CD4-positive, alpha-beta T cell treated with Interleukin-1 beta for 1 hour (primary cell): ENCODE data around the gene SORL1.

ENCODE experiments used
- DNase-seq, 2 donors: peaks; one replicate each; pipeline ENCODE4 v3.0.0-alpha.2; 2020 to 2022

The SORL1 gene

DNA sequence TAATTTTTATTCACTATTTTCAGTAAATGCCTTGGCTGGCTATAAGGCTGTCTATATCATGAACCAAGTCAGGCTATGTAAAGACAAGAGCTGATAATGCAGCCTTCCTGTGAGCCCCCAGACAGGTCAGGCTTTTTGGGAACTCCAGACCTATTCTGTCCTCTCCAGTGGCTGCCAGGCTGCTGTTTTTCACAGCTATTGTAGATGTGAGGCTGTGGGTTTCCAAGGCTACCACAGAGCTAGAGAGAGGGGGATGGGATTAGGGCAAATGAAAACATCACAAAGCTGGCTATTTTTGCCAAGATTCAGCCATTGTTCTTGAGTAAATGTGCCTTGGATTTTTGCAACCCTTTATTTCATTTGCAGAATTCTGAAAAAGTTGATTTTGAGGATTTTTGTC is 56.3 kb downstream of the SORL1 start:
- peak in 1 of 2 donors; percentile 22 for DNase-seq

DNA sequence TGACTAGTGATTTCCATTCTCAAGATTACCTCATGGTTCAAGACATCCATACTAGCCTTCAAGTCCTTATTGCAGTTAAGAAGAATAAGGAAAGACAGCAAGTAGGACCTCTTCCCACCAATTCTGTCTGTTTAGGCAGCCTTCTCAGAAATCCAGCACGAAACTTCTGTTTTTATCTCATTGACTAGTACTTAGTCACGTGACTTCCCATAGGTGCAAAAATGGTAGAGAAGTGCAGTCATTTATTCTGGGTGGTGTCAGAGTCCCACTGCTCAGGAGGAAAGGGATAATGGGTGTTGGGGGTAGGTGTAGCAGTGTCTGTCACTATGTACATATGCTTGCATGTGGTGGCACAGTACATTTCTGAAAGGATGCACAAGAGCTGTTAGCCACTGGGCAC is 58.3 kb downstream of the SORL1 start:
- no peak for DNase-seq

DNA sequence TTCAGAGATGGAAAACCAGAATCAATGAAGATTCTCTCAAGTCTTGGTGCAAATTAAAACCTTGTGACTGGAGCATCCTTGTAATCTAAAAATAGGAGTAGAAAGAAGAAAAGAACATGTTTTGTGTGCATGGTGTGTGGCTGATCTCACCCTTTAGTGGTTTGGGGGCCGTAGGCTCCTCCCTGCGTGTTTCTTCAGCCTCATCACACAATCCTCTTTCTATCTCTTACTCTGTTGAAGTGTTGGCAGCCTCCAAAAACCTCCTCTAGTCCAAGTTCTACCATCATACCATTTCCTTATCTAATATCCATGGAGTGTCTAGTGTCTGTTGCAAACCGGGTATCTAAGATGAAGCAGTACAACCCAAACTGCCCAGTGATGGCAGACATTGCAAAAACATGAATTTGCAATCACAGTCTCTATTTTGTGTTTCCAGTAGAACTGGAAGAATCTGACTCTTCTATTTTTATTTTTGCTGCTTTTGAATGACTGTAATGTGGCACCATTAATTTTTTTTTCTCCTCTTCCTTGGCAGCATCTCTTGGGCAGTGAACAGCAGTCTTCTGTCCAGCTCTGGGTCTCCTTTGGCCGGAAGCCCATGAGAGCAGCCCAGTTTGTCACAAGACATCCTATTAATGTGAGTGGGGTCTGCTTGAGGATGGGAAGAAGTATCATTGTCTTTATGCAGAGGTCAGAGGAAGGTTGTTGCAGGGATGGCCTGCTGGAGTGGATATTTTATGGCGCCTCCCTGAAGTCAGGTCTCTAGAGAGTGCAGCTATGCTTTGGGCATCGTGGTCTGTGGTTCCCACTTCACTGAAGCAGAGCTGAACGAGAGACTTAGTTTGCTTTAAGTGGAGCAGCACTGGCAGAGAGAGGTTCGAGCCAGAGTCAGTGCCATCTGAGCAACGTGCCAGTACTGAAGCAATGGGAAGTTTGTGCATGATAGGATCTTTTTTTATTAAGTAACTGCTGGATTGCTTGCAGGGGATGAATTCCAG is 60.7 kb downstream of the SORL1 start:
- DNase-seq, result no peak

DNA sequence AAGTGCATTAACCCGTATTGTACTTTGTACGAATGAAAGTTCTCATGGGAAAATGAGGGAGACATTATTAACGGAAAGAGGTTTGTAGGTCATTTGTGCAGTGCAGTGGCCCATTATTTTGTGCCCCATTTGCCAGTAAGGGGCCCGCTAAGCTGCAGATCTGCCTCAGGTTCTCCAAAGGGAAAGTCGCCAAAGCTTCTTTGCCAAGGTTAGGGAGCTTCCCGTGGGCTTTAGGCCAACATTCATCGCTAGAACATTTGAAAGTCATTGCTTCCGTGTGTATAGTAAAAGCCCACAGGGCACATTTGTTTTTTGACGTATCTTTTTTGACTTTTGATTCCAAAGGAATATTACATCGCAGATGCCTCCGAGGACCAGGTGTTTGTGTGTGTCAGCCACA is 61.7 kb downstream of the SORL1 start:
- DNase-seq, result no peak

GRCh38 chr11:121514432-121515334 is 62.6 kb downstream of the SORL1 start:
- no peak for DNase-seq

DNA sequence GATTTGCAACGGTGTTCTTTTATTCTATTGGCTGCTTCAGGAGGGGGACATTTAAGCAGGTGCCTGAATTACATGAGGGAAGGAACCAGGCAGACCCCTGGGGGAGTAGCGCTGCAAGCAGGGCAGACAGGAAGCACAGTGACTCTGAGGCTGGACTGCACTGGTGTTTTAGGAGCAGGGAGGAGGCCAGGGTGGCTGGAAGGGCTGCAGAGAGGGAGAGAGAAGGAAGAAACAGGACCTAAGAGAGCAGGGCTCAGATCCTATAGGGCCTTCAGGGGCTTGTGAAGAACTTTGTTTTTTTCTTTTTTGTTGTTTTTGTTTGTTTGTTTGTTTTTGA is 63.2 kb downstream of the SORL1 start:
- DNase-seq, result no peak

- no peak for DNase-seq
Measured at GRCh38 chr11:121517996-121518395, 65.9 kb downstream of the SORL1 start.

- DNase-seq, result no peak
Measured at GRCh38 chr11:121520243-121521144, 68.4 kb downstream of the SORL1 start.

DNA sequence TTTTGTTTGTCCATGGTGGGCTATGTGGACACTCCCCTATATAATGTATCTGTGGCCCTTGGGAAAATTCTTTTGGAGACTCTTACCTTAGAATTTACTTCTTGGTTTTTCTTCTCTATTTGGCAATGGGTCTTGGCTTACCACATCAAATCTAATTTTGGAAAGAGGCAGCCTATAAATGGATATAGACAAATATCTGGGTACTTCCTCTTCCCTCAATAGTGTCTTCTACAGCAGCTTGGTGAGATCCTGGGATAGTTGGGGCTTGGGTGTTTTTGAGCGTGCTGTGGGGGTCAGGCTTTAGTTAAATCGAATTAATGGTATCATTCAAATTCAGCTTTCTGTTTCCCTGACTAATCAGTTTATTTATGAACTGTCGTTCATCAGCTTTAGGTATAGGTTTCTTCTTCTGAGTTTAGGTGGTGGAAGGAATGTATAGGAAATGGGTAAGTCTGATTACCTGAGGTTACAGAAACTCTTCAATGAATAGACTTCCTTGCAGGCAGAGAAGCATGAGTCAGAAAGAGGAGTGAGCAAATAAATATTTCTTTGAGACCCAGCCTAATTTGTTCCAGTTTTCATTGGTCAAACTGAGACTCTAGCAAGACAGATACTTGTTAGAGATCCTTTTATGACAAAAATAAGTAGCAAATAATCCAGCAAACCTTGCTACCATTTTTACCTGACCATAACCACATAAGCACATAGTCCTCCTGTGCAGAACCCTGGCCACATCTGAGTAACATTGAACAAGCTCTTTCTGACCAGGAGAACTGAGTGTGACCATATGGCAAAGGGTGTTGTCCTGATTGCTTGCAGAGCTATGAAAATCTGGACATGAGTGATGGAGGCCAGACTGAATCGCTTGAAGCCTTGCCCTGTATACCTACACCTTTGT is 69.3 kb downstream of the SORL1 start:
- no peak for DNase-seq

DNA sequence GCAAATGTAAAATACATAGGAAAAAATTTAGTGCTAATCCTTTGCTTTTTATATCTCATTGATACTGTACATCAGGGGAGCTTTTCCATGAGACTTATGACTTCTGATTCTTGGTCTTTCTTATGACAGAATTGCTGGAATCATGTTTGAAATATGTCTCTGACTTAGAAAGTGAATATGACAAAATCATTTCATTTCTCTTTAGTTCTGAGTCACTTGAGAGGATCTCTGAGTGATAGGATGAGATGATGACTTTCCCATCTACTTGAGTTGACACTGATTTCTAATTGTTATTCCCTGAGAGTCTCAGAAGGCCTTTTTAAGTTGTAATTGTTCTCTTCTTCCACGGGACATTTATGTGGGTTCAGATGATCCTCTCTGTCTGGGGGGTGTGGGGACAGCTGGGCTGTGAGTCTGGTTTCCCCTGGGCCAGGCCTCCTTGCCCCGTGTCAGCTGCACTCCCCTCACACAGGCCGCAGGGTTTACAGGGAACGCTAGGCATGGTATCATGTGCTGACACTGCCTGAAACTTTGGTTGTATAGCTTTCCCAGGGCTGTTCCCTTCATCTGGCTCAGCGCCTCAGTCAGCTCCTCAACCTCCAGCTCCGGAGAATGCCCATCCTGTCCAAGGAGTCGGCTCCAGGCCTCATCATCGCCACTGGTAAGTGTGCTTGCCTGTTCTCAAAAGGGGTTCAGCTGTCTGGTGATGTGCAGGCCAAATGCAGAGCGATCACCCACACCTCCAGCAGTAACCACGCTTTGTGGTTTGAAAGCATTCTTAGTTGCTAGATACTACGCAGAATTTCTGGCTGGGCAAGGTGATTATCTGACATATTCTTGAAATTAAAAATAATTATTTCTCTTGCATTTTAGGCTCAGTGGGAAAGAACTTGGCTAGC is 70.2 kb downstream of the SORL1 start:
- DNase-seq, result no peak

- DNase-seq, result no peak
Measured at GRCh38 chr11:121523581-121524232, 71.6 kb downstream of the SORL1 start.

- DNase-seq, result no peak
Measured at GRCh38 chr11:121524233-121524631, 72.1 kb downstream of the SORL1 start.

DNA sequence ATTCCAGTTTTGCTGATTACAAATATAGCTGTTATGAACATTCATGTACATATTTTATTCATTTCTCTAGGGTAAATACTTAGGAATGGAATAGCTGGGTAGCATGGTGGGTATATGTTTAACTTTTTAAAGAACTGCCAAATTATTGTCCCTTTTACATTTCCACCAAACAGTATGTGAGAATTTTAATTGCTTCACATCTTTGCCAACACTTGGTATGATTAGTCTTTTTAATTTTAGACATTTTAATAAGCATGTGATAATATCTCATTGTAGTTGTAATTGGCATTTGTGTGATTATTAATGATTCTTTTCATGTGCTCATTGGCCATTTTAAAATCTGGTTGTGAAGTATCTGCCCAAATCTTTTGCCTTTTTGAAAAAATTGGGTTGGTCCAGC is 73.3 kb downstream of the SORL1 start:
- DNase-seq, result no peak

DNA sequence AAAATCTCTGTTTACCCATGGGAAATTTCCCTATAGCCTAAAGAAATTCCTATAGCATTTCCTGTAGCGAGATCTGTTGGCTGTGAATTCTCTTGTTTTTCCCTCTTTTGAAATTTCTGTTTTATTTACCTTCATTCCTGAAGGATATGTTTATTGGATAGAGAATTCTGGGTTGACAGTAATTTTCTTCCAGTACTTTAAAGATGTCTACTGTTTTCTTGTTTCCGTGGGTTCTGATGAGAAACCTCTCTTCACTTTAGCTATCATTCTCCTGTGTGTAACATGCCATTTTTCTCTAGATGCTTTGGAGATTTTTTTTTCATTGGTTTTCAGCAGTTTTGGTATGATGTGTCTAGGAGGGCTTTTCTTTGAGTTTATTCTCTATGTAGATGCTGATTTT is 78.1 kb downstream of the SORL1 start:
- DNase-seq, result no peak

DNA sequence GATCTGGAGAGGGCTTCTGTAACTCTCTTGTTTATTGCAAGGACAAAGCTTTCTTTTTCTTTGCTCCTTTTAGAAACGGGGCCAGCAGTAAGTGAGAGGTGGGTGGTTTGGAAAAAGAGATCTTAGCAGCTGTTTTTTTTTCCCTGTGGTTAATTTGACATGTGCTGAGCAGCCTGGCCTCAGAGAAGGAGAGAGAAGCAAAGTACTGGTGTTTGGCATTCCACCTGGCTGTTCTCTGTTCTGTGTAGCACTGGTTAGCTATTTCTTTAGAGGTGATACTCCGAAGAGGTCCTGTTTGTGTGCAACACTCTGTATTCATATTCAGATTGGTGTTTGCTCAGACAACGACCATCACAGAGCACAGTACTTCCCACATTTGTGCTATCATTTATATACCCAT is 81.5 kb downstream of the SORL1 start:
- no peak for DNase-seq

GRCh38 chr11:121534131-121535093 is 82.3 kb downstream of the SORL1 start:
- no peak for DNase-seq

DNA sequence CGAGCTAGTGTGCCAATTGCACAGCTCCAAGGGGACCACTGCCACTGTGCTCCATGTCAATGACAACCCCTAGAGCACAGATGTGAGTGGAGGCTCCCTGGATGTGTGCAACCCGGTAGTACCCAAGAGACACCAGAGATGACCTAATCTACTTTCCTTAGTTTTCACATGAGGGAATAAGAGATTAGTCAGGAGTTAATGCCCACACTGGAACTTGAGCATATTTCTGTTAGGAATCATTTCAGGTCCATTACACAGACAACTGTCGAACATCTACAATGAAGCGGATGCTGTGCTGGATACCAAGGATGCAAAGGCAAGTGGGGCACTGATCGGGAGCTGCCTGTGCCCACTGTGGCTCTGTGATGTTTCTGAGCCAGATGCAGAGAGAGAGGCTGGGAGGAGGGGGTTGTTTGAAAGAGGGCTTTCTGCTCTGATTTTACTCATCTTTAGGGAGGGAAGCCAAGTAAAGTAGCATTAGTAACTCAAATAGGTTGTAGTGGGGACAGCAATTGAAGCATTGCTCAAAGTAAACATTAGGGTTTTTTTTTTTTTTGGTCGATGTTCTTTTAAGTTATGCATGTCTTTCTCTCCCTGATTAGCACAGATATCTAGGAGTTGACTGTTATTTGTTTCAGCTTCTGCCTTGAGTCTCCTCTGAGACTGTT is 83.1 kb downstream of the SORL1 start:
- no peak for DNase-seq

GRCh38 chr11:121536126-121536525 is 84.0 kb downstream of the SORL1 start:
- no peak for DNase-seq
